Measurements from ENCODE around the gene LAMA4.

Gene LAMA4

DNA sequence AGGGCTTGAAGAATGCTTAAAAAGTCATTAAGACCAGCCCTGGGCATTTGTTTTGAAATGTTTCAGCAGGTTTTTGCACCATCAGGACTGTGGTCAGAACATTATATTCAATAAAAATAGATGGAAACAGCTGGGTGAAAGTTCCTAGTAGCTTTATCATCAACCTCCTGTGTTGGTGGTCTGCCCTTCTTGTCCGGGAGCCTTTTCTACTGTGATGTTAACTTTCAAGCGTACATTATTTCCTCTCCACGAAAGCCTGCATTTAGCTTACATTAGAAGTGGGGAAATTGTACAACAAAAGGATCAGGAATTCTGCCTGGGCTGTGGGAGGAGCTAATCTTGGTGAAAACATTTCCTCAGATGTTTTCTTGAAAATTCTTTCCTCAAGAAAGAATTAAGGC, 71.1 kb downstream of the LAMA4 start:
- DNase-seq = no peak

DNA sequence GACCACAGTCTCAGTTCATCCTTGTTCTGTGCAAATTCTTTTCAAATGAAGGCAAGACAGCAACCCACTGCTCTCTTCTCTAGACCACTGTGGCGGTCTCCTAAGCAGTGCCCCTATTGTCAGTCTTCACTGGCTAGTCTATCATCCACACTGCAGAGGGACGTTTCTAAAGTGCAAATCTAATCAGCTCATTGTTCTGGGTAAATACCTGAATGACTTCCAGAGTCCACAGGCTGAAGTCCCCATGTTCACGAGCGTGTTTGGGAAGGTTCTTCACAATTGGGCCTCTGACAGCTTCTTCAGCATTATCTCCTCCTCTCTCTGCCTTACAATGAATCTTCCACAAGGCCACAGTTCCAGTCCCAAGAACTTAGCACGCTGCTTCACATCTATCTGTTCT, 73.2 kb downstream of the LAMA4 start:
- no peak for DNase-seq

DNA sequence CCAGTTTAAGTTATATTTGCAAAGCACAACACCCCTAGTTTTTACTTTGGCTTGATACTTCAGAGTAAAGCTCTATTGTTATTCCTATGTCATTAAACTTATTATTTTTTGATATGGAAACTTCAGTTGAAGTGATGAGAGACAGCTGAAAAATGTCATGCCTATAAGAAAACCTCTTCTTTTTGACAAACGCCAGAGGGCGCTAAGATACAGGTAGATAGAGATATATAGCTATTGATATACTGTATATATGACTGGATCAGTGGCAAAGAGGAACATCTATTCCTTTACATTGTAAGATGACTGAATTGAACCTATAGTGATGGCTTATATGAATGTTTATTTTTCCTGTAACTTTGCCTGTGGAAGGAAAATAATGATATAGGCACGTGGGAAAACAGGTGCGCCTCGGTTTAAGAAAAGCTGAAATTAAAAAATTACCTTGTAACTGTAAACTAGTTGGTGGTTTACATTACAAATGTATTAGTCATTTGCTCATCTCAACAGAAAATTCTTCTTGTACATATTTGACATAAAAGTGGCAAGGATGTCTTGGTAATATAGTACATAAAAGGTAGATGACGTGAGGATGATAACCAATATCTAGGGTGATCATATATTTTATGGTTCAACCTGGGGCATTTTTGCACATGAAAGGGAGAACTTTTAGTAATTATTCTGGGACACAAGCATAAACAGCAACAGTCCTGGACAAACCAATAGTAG, 74.1 kb downstream of the LAMA4 start:
- DNase-seq = peak; percentile 51

DNA sequence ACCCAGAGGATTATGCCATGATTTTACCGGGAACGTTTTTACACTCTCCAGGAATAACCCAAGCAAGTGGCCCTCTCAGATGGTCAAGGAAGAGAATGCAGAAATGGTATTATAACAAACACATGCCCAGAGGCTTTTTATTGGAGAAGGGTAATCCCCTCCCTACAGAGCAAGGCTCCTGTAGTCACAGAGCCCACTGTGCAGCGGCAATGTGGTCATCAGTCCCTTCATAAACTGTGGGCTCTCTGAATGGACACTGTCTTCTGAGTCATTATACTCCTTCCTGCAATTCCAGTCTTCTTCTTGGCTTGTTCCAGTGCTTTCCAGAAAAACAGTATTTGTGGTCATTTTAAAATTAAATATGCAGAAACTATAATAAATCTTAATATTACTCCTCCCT, 74.7 kb downstream of the LAMA4 start:
- no peak for DNase-seq

- DNase-seq = no peak
Observed at GRCh38 chr6:112178846-112179245, 75.5 kb downstream of the LAMA4 start.

DNA sequence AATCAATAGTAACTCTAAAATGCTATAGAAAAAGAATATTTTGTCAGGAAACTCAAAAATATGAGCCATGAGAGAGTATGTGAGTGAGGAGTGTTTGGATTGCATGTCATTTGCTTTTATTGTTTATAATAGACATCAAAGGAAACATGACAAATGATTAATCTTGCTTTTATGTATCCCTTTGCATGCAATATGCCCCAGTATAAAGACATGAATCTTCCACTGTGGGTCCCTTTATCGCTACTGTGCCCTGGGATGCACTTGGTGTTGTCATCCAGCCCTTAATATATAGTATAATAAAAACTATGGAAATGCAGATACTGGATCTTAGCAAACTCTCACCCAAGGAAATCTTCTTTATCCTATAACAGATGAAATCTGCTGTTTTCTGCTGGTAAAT, 77.3 kb downstream of the LAMA4 start:
- no peak for DNase-seq

DNA sequence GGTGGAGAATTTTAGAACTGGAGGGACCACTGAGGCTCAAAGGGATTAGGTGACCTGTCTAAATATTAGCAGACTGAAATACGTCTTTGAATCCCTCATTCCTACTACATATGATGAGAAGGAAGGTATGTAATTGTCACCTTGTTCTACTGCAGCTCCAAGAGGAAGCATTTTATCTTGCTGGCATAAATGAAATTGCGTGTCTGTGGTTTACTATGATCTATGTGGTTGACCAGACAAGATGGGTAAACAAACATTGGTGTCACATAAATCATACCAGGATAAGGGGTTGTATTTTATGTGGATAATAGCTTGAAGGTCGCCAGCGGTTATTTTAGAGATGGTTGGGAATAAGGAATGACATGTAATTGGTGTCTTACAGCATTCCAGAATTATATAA, 78.2 kb downstream of the LAMA4 start:
- no peak for DNase-seq

DNA sequence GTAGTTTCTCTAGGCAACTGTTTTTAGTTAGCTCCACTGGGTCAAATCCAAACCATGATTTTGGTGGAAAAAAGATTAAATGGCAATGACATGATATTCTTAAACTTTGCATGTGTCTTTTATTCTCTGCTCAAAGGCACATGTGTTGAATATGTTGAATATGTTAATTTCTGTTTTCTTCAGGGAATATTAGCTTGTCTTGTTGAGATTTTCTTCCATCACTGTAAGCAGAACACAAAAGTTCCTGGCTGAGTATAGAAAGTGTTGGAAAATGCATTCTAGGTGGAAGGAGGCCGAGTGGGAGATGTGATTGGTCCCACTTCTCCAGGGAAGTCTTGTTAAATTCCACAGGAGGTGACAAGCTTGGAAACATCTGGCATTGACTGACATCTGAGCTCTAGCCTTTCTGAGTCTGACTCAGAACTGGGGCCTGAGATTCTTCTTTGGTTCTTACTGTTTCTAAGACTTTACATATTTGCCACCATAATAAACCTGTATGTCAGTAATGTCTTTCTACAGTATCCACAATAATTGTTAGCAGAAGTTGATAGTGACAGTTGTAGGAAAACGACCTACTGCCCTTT, 81.1 kb downstream of the LAMA4 start:
- DNase-seq = no peak

DNA sequence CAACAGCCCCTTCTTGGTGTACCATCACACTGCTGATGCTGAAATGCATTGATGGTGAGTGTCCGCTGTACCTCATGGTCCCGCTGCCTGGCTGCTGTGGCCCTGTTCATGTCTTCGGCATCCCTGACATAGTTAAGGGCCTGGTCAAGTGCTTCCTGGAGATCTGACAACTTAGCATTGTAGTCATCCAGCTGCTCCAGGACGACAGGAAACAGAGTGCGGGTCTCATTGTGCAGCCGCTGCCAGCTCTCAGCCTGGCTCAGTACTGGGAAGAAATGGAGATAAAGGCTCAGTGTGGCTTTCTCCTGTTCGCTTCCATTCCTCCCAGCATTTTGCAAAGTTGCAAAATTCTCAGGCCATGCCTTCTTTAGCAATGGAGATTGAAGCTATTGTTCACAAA, 81.8 kb downstream of the LAMA4 start:
- no peak for DNase-seq

DNA sequence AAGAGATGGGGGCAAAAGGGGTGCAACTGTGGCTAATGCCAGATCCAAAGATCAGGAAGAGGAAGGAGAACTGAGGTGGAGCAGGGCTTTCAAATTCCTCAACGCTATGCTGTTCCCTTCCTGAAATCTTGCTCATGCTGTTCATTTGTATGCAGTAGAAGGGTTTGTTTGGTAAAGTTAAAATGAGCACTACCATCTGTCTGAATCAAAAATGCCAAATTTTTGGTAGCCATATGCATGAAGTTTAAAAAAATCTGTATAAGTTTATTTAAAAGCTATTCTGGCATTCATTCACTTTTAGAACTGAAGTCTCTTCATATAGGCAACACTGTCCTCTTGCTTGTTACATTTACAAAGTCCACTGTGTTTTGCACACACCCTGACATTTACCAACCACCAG, 84.8 kb downstream of the LAMA4 start:
- DNase-seq = no peak

DNA sequence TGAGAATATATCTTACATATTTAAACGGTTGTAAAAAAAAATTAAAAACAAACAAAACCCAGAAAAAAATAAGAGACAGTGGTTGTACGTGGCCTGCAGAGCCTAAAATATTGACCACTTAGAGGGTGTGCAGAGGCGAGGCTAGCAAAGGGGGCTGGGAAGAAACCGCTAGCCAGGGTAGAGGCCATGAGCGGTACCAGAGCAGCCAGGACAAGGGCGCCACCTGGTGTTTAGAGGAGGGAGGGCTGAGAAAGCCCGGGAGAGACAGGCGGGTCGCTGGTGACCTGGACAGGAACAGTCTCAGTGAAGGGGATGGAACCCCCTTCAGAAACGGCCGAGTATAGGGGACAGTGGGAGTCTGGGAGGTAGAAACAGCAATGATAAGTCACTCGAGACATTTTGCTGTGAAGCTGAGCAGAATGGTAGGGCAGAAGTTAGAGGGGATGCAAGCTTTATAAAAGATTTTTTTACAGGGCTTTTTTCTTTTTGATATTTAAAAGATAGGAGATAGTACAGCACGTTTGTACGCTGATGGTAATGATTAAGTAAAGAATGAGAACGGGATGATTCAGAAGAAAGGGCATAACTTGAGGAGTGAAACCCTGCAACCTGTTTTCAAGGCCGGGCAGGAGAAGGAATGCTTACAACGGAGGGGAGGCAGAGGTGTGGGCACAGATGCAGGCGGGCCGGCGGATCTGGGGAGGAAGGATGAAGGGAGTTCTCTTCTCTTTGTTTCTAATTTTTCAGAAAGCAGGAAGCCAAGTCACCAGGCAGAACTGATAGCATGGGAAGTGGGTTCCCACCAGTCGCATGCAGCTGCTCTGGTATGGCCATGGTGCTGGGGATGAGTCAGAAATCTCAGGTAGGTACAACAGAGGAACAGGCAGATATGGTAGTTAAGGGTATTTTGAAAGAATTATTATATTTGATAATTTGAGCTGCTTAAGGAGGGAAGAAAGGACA, 90.8 kb downstream of the LAMA4 start:
- DNase-seq = peak; percentile 27

GRCh38 chr6:112160745-112161144, 93.6 kb downstream of the LAMA4 start:
- no peak for DNase-seq

DNA sequence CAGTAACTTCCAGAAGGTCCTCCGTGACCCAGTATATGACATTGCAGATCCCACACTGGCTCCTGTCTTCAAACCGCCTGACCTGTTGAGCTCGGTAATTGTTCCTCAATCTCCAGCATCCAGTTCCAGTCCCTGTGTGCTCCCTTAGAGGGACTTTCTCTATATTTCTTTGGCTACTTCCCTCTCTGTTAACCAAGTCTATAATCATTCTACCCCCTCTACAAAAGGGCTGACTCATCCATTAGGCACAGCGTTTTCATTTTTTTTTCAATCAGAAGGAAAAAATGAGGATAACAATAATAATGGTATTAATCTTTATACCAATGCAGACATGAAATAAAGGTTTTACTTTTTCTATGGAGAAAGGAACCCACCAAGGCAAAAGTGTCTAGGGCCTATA, 97.7 kb downstream of the LAMA4 start:
- DNase-seq = no peak

DNA sequence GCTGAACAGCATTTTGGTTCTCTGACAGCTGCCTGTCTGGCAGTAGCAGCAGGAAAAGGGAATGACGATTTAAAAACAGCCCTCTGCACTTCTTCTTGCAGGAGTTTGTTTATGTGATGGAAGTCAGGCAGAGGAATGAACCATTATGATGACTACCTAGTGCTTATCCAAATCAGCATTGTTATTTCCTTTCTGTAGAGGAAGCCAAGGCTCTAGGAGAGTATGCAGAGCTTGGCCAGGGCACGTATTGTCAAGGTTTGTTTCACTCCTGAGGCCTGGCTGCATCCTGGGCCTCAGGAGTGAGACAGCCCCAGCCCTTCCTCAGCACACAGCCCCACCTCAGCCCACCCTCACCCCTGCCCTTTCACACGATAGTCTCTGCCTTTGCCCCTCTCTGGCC, 98.5 kb downstream of the LAMA4 start:
- DNase-seq = no peak

DNA sequence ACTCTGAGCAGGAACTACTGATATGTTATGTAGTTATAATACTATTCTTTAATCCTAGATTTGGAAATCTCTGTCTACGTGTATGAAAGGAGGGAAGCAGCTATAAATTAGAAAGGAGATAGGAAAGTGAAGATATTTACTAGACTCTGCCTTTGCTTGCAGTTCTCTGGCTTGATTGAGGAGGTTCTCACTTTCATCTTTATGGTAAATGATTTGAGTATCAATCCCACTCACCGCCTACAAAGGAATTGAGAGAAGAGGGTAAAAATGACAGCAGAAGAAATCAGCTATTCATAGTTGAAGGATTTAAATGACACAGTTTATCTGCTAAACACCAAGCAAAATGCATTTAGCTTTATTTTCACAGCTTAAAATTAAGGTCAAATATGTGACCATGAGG, 99.7 kb downstream of the LAMA4 start:
- DNase-seq = no peak

GRCh38 chr6:112153926-112154607, 100.3 kb downstream of the LAMA4 start:
- DNase-seq = no peak

DNA sequence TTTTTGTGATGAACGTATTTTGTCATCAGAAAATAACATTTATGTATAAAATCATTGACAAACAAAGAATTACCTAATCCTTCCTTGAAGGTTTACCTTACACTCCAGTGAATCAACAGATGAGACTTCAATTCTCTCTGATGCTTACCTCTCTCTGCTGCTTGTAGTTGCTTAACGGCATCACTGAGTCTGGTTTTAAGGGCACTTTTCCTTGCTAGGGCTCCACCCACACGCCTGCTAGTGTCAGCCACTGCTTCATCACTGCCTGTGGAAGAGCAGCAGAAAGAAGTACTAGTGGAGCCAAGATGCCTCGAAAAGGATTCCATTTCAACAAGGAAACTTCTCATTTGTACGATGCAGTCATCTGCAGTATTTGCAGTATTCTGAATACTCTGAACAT, 104.0 kb downstream of the LAMA4 start:
- DNase-seq = no peak

DNA sequence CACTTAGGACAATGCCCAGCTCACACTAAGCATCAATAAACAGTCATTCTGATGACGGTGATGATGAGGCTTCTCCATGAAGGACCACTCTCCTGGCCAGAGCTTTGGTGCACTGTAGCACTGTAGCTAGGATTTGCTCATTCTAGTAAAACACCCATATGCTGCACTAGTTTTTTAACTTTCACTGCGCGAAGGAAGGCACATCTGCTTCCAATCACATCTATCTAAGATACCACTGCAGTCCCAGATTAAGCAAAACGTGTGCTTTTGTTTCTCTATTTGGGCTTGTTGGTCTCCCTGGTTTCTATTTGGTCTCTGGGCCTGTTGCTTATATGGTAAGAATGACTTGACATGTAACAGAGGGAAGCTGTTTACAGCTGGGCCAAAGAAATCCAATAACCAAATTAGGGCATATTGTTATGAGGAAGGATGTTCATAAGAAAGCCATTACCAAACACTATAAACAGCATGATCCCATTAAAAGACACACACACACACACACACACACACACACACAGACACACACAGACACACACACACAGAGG, 104.6 kb downstream of the LAMA4 start:
- DNase-seq = no peak

GRCh38 chr6:112149236-112149635, 105.1 kb downstream of the LAMA4 start:
- DNase-seq = no peak

DNA sequence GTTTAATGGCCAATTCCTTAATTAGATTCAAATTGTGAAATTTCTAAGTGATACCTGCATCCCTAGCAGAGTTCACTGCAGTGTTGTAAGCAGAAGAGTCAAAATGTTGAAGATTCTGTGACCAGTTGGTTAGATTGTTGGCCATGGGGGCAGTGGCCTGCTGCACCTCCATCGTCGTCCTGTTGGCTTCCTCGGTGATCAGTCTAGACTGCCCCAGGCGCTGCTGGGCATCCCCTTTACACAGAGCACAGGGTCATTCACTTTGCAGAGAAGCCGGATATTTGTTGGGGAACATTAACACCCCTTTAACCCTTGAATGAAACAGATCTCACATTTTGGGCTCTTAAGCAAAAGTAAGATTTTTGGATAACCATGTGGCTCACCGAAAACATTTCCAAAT, 106.3 kb downstream of the LAMA4 start:
- no peak for DNase-seq

DNA sequence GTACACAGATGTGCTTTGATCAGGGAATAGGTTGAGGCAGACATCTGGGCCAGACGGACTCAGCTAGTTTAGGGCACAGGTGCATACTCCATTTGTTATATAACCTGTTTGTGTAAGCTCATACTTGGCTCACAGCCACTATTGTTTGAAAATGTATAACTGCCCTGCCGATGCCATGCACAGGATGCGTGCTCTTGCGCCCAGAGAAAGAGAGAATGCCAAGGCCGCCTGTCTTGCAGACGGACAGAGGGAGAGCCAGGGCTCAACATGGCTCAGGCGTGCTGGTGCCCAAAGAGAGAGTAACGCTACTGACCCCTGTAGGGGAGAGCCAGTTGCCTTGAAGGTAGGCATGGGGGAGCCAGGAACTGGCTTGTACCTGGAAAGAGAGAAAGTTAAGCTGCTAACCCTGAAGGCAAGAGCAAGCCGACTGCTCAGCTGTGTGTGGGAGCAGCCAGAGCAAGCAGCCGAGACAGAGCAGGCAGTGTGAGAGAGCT, 109.2 kb downstream of the LAMA4 start:
- DNase-seq = no peak

DNA sequence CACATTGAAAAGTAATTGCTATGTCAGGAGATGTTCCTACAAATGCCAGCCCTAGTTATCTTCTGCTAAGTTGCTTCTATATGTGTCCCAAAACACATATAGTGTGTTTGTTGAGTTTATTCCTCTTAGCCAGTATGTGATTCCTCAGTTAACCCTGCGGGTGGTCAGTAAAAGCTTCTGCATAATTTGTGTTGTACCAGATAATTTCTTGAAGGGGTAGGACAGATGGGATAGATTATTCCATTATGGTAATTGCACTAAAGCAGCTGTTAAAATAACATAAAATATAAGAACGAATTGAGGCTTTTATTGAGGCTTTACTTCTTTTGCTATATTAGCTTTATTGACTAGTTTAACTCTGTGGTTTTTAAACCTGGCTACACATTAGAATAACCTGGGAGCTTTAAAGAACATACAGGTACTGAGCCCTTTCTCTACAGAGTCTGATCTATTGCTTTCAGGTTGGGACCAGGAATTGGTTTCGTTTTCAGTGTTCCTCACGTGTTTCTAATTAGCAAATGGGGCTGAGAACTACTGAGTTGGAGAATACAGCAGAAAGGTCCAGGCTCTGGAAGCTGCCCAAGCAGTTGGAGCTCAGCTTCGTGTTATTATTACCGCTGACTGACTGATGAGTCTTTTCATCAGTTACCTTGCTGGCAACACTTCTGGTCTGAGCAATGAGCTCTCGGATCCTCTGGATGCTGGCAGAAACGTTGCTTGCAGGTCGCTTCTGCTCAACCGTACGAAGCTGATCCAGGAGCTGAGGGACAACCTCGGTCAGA, 110.0 kb downstream of the LAMA4 start:
- DNase-seq = no peak
